A673 (cell line): ENCODE results near the gene DOK6.

Experiments used
- EZH2 ChIP-seq: fragments of 200-600 bp; sonication (generic); IDR thresholded peaks from 2 replicates; pipeline ENCODE4 v1.6.1; 2017; ENCODE audit warnings: borderline replicate concordance, low read depth, mild to moderate bottlenecking, mixed read lengths, antibody characterized with exemption, low read length; ENCODE audit not compliant: poor library complexity, severe bottlenecking
- TF ChIP-seq, protein P1 (sequence below): fragments of 300-800, 200-600 bp; sonication (generic); conservative IDR thresholded peaks from 2 replicates; pipeline ENCODE4 v1.5.1; 2017; ENCODE audit warnings: low read depth, mild to moderate bottlenecking, antibody characterized with exemption, low read length, moderate library complexity, mixed read lengths

DNA sequence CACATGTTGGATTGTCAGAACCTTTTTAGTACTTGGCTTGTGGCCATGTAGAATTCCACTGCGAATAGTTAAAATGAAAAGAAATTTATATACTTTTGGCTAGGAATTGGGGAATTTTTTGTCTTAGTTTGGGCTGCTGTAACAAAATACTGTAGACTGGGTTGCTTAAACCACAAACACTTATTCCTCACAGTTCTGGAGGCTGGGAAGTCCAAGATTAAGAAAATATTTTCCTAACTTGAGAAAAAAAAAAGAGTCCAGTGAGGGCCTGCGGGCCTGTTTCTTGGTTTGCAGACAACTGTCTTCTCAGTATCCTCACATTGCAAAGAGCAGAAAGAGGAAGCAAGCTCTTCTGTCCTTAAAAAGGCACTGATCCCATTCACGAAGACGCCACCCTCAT, 465.1 kb downstream of the DOK6 start:
- TF ChIP-seq, protein P1, sequence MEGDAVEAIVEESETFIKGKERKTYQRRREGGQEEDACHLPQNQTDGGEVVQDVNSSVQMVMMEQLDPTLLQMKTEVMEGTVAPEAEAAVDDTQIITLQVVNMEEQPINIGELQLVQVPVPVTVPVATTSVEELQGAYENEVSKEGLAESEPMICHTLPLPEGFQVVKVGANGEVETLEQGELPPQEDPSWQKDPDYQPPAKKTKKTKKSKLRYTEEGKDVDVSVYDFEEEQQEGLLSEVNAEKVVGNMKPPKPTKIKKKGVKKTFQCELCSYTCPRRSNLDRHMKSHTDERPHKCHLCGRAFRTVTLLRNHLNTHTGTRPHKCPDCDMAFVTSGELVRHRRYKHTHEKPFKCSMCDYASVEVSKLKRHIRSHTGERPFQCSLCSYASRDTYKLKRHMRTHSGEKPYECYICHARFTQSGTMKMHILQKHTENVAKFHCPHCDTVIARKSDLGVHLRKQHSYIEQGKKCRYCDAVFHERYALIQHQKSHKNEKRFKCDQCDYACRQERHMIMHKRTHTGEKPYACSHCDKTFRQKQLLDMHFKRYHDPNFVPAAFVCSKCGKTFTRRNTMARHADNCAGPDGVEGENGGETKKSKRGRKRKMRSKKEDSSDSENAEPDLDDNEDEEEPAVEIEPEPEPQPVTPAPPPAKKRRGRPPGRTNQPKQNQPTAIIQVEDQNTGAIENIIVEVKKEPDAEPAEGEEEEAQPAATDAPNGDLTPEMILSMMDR = no peak
- no peak for TF ChIP-seq EZH2
